Peyer's patch (tissue), 4 donors: Measurements from ENCODE around the gene RPS24. TPM values are rescaled to one million over a fixed set of nuclear protein-coding genes. Genes with fewer than 3 reads are reported as not detected.

Experiments used
- DNase-seq, 3 donors: peaks; one replicate each; pipeline ENCODE4 v3.0.0-alpha.2; 2017 to 2019
- H3K27ac ChIP-seq, 4 donors: fragments of 200-600 bp; sonication (generic); one replicate each; pipeline ENCODE4 v1.5.1; 2016 to 2019
- H3K27me3 ChIP-seq, 2 donors: fragments of 200-600 bp; sonication (generic); one replicate each; pipeline ENCODE4 v1.5.1; 2019
- H3K36me3 ChIP-seq, 3 donors: fragments of 200-600 bp; sonication (generic); one replicate each; pipeline ENCODE4 v1.5.1; 2016 to 2019
- H3K4me1 ChIP-seq, 4 donors: fragments of 200-600 bp; sonication (generic); one replicate each; pipeline ENCODE4 v1.5.1; 2016 to 2019
- H3K4me3 ChIP-seq, 4 donors: fragments of 200-600 bp; sonication (generic); 1 replicate in 3 of 4; 2 replicates in 1 of 4; pipeline ENCODE4 v1.5.1; 2016 to 2019; ENCODE audit warnings: mild to moderate bottlenecking in 1 of 4
- H3K9me3 ChIP-seq, 4 donors: fragments of 200-600 bp; sonication (generic); one replicate each; pipeline ENCODE4 v1.5.1; 2016 to 2019; ENCODE audit warnings: mild to moderate bottlenecking in 1 of 4
- POLR2A ChIP-seq, 2 donors: fragments of 450-650 bp; IDR thresholded peaks; one replicate each; pipeline ENCODE4 v1.5.1; 2017; ENCODE audit warnings: antibody characterized with exemption in 2 of 2, mild to moderate bottlenecking in 2 of 2, moderate library complexity in 2 of 2
- total RNA-seq, 4 donors: library from RNA; depleted of rRNA; stranded (reverse); fragments of >200 nt; gene quantifications; one replicate each; pipeline ENCODE4 v1.1.0, GENCODE V29; 2016
- TF ChIP-seq, protein P1 (sequence below), 6 experiments: fragments of 450-650 bp in 4 of 6; fragments of 200-600 bp in 2 of 6; sonication (generic) in 1 of 6; IDR thresholded peaks; one replicate each; pipeline ENCODE4 v1.5.1; 2017 to 2019; ENCODE audit warnings: antibody characterized with exemption in 6 of 6, mild to moderate bottlenecking in 3 of 6, moderate library complexity in 1 of 6

Gene RPS24
- total RNA-seq, 4 donors from 2014 or later: 999 to 2,177 (median 1,337) TPM

DNA sequence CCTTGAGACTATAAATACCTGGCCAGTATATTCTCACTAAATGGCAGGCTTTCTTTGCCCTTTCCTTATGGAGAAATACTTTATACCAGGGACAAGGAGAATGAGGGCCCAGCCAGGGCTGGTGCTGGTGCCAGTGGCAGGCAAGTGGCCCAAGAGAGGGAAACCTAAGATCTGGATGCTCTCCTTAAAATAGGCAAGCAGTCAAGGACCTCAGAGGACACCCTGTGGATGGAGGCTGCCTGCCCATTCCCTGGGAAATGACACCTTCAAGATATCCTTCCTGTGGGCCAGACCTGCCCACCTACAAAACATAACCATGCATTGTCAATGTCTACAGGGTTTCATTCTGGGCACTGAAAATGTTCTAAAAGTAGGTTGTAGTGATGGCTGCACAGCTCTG is 33.5 kb upstream of the RPS24 start:
- no peak for TF ChIP-seq POLR2A (IDR thresholded peaks at IDR 0.05)
- TF ChIP-seq, protein P1, sequence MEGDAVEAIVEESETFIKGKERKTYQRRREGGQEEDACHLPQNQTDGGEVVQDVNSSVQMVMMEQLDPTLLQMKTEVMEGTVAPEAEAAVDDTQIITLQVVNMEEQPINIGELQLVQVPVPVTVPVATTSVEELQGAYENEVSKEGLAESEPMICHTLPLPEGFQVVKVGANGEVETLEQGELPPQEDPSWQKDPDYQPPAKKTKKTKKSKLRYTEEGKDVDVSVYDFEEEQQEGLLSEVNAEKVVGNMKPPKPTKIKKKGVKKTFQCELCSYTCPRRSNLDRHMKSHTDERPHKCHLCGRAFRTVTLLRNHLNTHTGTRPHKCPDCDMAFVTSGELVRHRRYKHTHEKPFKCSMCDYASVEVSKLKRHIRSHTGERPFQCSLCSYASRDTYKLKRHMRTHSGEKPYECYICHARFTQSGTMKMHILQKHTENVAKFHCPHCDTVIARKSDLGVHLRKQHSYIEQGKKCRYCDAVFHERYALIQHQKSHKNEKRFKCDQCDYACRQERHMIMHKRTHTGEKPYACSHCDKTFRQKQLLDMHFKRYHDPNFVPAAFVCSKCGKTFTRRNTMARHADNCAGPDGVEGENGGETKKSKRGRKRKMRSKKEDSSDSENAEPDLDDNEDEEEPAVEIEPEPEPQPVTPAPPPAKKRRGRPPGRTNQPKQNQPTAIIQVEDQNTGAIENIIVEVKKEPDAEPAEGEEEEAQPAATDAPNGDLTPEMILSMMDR (IDR thresholded peaks at IDR 0.05): no peak
- Histone ChIP-seq H3K27me3 (no peaks in the 10 kb centered on the region), H3K9me3 (no peaks in the 10 kb centered on the region), H3K36me3 (peaks cover 0 to 68% (median 0%) of the 10 kb centered on the region in 3 donors), H3K4me3 (no peak overlapping the region), H3K4me1 (no peaks in the 10 kb centered on the region), H3K27ac (no peak overlapping the region)
- no peak for DNase-seq

DNA sequence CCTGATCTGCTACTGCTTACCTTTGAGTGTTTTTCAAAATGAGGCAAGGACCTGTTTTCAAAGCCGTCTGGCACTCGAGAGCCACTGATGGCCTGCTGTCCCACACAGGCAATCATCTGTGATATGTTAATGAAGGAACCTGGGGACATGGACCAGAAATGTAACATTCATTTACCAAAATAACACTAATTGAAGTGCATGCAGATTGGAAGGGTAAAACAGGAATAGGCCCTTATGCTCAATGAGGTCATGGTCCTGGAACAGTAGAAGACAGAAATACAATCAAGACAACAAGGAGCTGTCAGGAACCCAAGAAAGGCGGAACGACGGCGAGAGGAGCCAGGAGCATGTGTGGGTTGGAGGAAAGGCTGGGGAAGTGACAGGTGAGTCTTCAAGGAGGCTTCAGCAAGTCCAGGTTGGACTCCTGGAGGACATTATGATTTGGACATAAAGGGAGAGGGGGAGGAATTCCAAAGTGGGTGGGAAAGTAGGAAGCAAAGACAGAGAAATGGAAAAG is 32.6 kb upstream of the RPS24 start:
- no peak for TF ChIP-seq POLR2A (IDR thresholded peaks at IDR 0.05)
- TF ChIP-seq, protein P1 (IDR thresholded peaks at IDR 0.05): no peak
- Histone ChIP-seq H3K27ac (no peak overlapping the region), H3K4me1 (no peaks in the 10 kb centered on the region), H3K27me3 (no peaks in the 10 kb centered on the region), H3K9me3 (no peaks in the 10 kb centered on the region), H3K36me3 (peaks cover 0 to 76% (median 0%) of the 10 kb centered on the region in 3 donors), H3K4me3 (no peak overlapping the region)
- no peak for DNase-seq

GRCh38 chr10:78002541-78003288 is 30.9 kb upstream of the RPS24 start:
- no peaks in the 10 kb centered on the region for H3K9me3 ChIP-seq
- TF ChIP-seq POLR2A (IDR thresholded peaks at IDR 0.05): no peak
- H3K27me3 ChIP-seq: no peaks in the 10 kb centered on the region
- DNase-seq: no peak
- no peak overlapping the region for H3K4me3 ChIP-seq
- peaks cover 0 to 91% (median 0%) of the 10 kb centered on the region in 3 donors for H3K36me3 ChIP-seq
- H3K4me1 ChIP-seq: no peaks in the 10 kb centered on the region
- H3K27ac ChIP-seq: no peak overlapping the region

DNA sequence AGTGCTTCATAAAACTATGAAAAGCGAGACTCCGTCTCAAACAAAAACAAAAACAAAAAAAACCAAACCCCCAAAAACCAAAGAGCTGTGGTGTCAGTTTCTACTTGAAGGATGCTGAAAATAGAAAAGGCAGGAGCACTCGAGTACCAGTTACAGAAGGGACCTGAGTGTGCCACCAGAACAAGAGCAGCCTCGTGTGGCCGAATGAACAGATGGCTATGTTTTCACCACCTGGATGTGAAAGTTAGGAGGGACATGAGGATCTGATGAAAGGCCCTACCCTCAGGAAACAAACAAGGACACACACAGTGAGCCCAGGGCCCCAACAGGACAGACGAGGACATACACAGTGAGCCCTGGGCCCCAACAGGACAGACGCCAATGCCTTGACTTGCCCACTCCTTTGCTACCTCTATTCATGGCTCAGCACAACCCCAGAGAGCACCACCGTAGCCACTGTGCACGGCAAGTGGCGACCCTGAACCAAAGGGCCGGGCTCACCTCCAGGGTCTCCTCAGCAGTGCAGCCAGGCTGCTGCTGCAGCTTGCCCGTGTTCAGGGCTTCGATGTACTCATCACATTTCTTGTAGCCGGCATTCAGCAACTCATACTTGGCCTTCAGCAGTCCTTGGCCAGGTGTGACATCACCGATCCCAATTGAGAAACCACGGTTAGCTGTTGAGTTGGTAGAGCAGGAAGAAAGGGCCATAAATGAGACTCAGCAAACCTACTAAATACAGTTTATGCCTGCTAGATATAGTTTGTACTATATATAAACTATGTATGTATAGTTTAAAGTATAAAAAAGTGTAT is 29.2 kb upstream of the RPS24 start:
- H3K4me1 ChIP-seq: no peaks in the 10 kb centered on the region
- H3K27me3 ChIP-seq: no peaks in the 10 kb centered on the region
- peaks cover 0 to 94% (median 0%) of the 10 kb centered on the region in 3 donors for H3K36me3 ChIP-seq
- TF ChIP-seq, protein P1 (IDR thresholded peaks at IDR 0.05): no peak
- TF ChIP-seq POLR2A (IDR thresholded peaks at IDR 0.05): no peak
- no peaks in the 10 kb centered on the region for H3K9me3 ChIP-seq
- H3K27ac ChIP-seq: no peak overlapping the region
- no peak overlapping the region for H3K4me3 ChIP-seq
- DNase-seq: no peak

GRCh38 chr10:78007172-78007571 is 26.5 kb upstream of the RPS24 start:
- Histone ChIP-seq H3K36me3 (peaks cover 0 to 95% (median 0%) of the 10 kb centered on the region in 3 donors), H3K9me3 (no peaks in the 10 kb centered on the region), H3K4me3 (no peak overlapping the region), H3K27ac (no peak overlapping the region), H3K27me3 (no peaks in the 10 kb centered on the region), H3K4me1 (no peaks in the 10 kb centered on the region)
- no peak for DNase-seq
- TF ChIP-seq, protein P1 (IDR thresholded peaks at IDR 0.05): no peak
- no peak for TF ChIP-seq POLR2A (IDR thresholded peaks at IDR 0.05)

GRCh38 chr10:78009662-78010061 is 24.0 kb upstream of the RPS24 start:
- peaks cover 0 to 94% (median 0%) of the 10 kb centered on the region in 3 donors for H3K36me3 ChIP-seq

More at GRCh38 chr10:78009662-78010061, 24.0 kb upstream of the RPS24 start:
- Histone ChIP-seq H3K4me3 (no peak overlapping the region), H3K4me1 (no peaks in the 10 kb centered on the region), H3K27ac (no peak overlapping the region), H3K9me3 (no peaks in the 10 kb centered on the region), H3K27me3 (no peaks in the 10 kb centered on the region)
- TF ChIP-seq, protein P1 (IDR thresholded peaks at IDR 0.05): no peak
- TF ChIP-seq POLR2A (IDR thresholded peaks at IDR 0.05): no peak
- DNase-seq: no peak
